Endothelial cell of umbilical vein (primary cell): Measurements from ENCODE around the gene PLEKHG4B. TPM values are rescaled to one million over a fixed set of nuclear protein-coding genes. Genes with fewer than 3 reads are reported as not detected.

Source experiments
- BruUV-seq: library from RNA; stranded (reverse); fragments of 400-500 nt; replicated peaks from 2 replicates; lab custom pipeline; 2021; lab: Mats Ljungman, UMichigan
- CTCF ChIA-PET: fragments of 300-600, 350-600 bp; sonication (Branson Sonifier 250); formaldehyde crosslinking; loops from one replicate; lab custom pipeline; 2021; ENCODE audit warnings: antibody characterized with exemption, inconsistent platforms; lab: Charles Lee
- POLR2A ChIA-PET: fragments of 300-600, 350-600 bp; sonication (Branson Sonifier 250); formaldehyde crosslinking; loops from one replicate; lab custom pipeline; 2021; ENCODE audit warnings: antibody characterized with exemption, inconsistent platforms; lab: Charles Lee
- DNase-seq: peaks from one replicate; pipeline ENCODE4 v3.0.0-alpha.2; 2011; ENCODE audit warnings: low read depth, low spot score
- FAIRE-seq: peaks from 2 replicates; lab custom pipeline; 2011; peaks lifted over from hg19 to GRCh38; lab: Jason Lieb, UNC
- H2AFZ ChIP-seq: 2 replicates; pipeline ENCODE4 v1.6.0; 2012; ENCODE audit warnings: low read depth, low read length, control low read depth, inconsistent platforms
- H3K27ac ChIP-seq: 2 replicates; pipeline ENCODE4 v1.5.1; 2011; ENCODE audit warnings: low read depth, mild to moderate bottlenecking, control low read depth, low read length, moderate library complexity; ENCODE audit not compliant: insufficient read depth
- H3K27me3 ChIP-seq, 2 experiments: 2 replicates each; pipeline versions ENCODE4 v1.6.0 to v1.6.1; 2011; ENCODE audit warnings: low read length in 2 of 2, mixed read lengths in 1 of 2; ENCODE audit not compliant: control insufficient read depth in 2 of 2, insufficient read depth in 2 of 2
- H3K36me3 ChIP-seq, 2 experiments: 2 replicates in 1 of 2; 3 replicates in 1 of 2; pipeline ENCODE4 v1.5.1; 2011; ENCODE audit warnings: low read length in 2 of 2, mild to moderate bottlenecking in 1 of 2, moderate library complexity in 1 of 2; ENCODE audit not compliant: control insufficient read depth in 2 of 2, insufficient read depth in 2 of 2; ENCODE audit errors: extremely low read depth in 1 of 2
- H3K4me1 ChIP-seq: 3 replicates; pipeline ENCODE4 v1.5.1; 2011; ENCODE audit warnings: mild to moderate bottlenecking, low read length; ENCODE audit not compliant: control insufficient read depth, insufficient read depth; ENCODE audit errors: extremely low read depth
- H3K4me2 ChIP-seq: 2 replicates; pipeline ENCODE4 v1.6.1; 2011; ENCODE audit warnings: low read length, control low read depth, mixed read lengths; ENCODE audit not compliant: insufficient read depth
- H3K4me3 ChIP-seq, 3 experiments: fragments of 200-600 bp in 1 of 3; sonication (generic), shearing (Covaris generic) in 1 of 3; replicated peaks in 1 of 3; 2 replicates each; pipeline ENCODE4 v1.5.1; 2011 to 2016; ENCODE audit warnings: control low read depth in 3 of 3, low read length in 3 of 3, mild to moderate bottlenecking in 2 of 3, inconsistent platforms in 1 of 3, low read depth in 1 of 3, moderate library complexity in 1 of 3; ENCODE audit not compliant: insufficient read depth in 1 of 3
- H3K79me2 ChIP-seq: 2 replicates; pipeline ENCODE4 v1.6.0; 2012; ENCODE audit warnings: low read length, inconsistent platforms; ENCODE audit not compliant: control insufficient read depth, insufficient read depth
- H3K9ac ChIP-seq: replicated peaks from 2 replicates; pipeline ENCODE3; 2011; ENCODE audit warnings: low read length, control low read depth; ENCODE audit not compliant: insufficient read depth; ENCODE audit errors: extremely low read depth
- H3K9me1 ChIP-seq: replicated peaks from 3 replicates; pipeline ENCODE4 v1.6.0; 2011; ENCODE audit warnings: mild to moderate bottlenecking, low read length; ENCODE audit not compliant: control insufficient read depth, insufficient read depth; ENCODE audit errors: extremely low read depth
- H3K9me3 ChIP-seq: replicated peaks from 2 replicates; pipeline ENCODE4 v1.5.1; 2012; ENCODE audit warnings: low read length, inconsistent platforms; ENCODE audit not compliant: control insufficient read depth, insufficient read depth
- H4K20me1 ChIP-seq: replicated peaks from 2 replicates; pipeline ENCODE3; 2011; ENCODE audit warnings: mild to moderate bottlenecking, low read length; ENCODE audit not compliant: control insufficient read depth, insufficient read depth; ENCODE audit errors: extremely low read depth
- CTCF ChIP-seq, 2 donors: IDR thresholded peaks; 1 replicate in 1 of 2; 2 replicates in 1 of 2; pipeline ENCODE4 v1.5.1; 2011; ENCODE audit warnings: low read length in 2 of 2, mild to moderate bottlenecking in 2 of 2, moderate library complexity in 2 of 2, control low read depth in 1 of 2, inconsistent platforms in 1 of 2, low read depth in 1 of 2; ENCODE audit not compliant: insufficient read depth in 1 of 2; ENCODE audit errors: extremely low read depth in 1 of 2
- EZH2 ChIP-seq: IDR thresholded peaks from 2 replicates; pipeline ENCODE4 v1.6.1; 2012; ENCODE audit warnings: borderline replicate concordance, low read depth, mild to moderate bottlenecking, moderate library complexity, low read length, inconsistent platforms; ENCODE audit not compliant: severe bottlenecking
- FOS ChIP-seq: IDR thresholded peaks from 2 replicates; pipeline ENCODE4 v1.6.1; 2011; ENCODE audit warnings: mild to moderate bottlenecking, low read length, moderate library complexity, borderline replicate concordance; ENCODE audit not compliant: insufficient read depth
- GATA2 ChIP-seq: IDR thresholded peaks from 2 replicates; pipeline ENCODE4 v1.7.0; 2011; ENCODE audit warnings: low read depth, mild to moderate bottlenecking, moderate library complexity, mixed read lengths, low read length; ENCODE audit not compliant: insufficient read length, insufficient read depth
- JUN ChIP-seq: IDR thresholded peaks from 2 replicates; pipeline ENCODE4 v1.6.1; 2011; ENCODE audit warnings: borderline replicate concordance, low read depth; ENCODE audit not compliant: insufficient read length, insufficient read depth
- MYC ChIP-seq: IDR thresholded peaks from one replicate; pipeline ENCODE4 v1.6.1; 2011; ENCODE audit warnings: mild to moderate bottlenecking, low read depth, low read length
- dilution Hi-C: fragments of 300-500 bp; cut with MboI; formaldehyde crosslinking; loops from one replicate; pipeline ENCODE4 v1.15.0; 2019; ENCODE audit warnings: low sequenced_read_pairs; ENCODE audit not compliant: extremely low pct_ligation_motif_present
- intact Hi-C: fragments of 100-400 bp; cut with micrococcal nuclease; formaldehyde crosslinking; loops from one replicate; pipeline ENCODE4 v1.10.0; 2022
- polyA plus RNA-seq, 4 experiments: library from polyadenylated mRNA; depleted of rRNA in 3 of 4; stranded (reverse) in 3 of 4; unstranded in 1 of 4; fragments of >200 nt; gene quantifications; 2 replicates each; pipeline versions ENCODE4 v1.2.1 to v1.2.3, GENCODE V29; 2011 to 2012; ENCODE audit warnings: missing spikeins in 1 of 4
- total RNA-seq: library from RNA; stranded (reverse); gene quantifications from 2 replicates; pipeline ENCODE4 v1.2.3, GENCODE V29; 2021

PLEKHG4B gene
- total and polyA plus RNA-seq, 2 donors (not counting 3 experiments of a cell fraction or from before 2014, with no cell fraction given): not detected

DNA sequence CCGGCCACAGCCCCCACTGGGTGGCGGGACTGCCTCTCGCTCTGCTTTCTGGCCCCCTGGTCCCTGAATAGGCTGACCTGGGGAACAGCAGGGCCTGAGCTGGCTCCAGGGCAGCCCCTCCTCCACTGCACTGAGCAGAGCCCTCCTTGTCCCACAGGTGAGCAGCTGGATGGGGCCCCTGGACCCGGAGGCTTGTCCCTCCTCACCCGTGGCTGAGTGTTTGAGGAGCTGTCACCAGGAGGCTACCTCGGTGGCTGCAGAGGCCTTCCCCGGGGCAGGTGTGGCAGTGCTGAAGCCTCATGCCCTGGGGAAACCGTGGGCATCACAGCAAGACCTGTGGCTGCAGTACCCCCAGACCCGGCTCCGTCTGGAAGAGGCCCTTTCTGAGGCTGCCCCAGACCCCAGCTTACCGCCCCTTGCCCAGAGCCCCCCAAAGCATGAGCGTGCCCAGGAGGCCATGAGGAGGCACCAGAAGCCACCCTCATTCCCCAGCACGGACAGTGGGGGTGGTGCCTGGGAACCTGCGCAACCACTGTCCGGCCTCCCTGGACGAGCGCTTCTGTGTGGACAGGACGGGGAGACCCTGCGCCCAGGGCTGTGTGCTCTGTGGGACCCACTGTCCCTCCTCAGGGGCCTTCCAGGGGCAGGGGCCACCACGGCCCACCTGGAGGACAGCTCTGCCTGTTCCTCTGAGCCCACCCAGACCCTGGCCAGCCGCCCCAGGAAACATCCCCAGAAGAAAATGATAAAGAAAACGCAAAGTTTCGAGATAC is 70.8 kb downstream of the PLEKHG4B start:
- Histone ChIP-seq H2AFZ (no peak overlapping the region), H3K9me1 (no peaks in the 10 kb centered on the region), H4K20me1 (no peaks in the 10 kb centered on the region), H3K27me3 (no peaks in the 10 kb centered on the region), H3K4me2 (no peak overlapping the region), H3K4me3 (no peak overlapping the region), H3K9ac (no peak overlapping the region), H3K27ac (no peak overlapping the region), H3K9me3 (no peaks in the 10 kb centered on the region), H3K4me1 (no peaks in the 10 kb centered on the region), H3K79me2 (no peaks in the 10 kb centered on the region), H3K36me3 (no peaks in the 10 kb centered on the region)
- POLR2A ChIA-PET: no interaction called here
- no peak for DNase-seq
- FAIRE-seq: no peak
- intact Hi-C loops: no loop called here
- CTCF ChIA-PET: interaction anchor here (1.0 kb wide), 1 partner anchor 26 kb away, joined by 3 read pairs; no protein-coding TSS in a partner anchor
- dilution Hi-C loops: no loop called here
- TF ChIP-seq GATA2 (no peak), CTCF (IDR thresholded peaks at IDR 0.05; ENCODE audit: extremely low read depth in 1 of 2, insufficient read depth in 1 of 2, low read depth in 1 of 2, low read length in 2 of 2) (no peak), JUN (no peak), FOS (no peak), MYC (no peak), EZH2 (no peak)
- no TSS peak for BruUV-seq
